GM12892 (cell line): ENCODE data around the gene GRM4.

Experiments
- POLR2A ChIP-seq: IDR thresholded peaks from 2 replicates; pipeline ENCODE4 v1.6.1; 2011; ENCODE audit warnings: low read depth, low read length, control low read depth
- TAF1 ChIP-seq: IDR thresholded peaks from 2 replicates; pipeline ENCODE4 v1.6.1; 2011; ENCODE audit warnings: low read depth, mild to moderate bottlenecking, control low read depth, low read length, borderline replicate concordance

DNA sequence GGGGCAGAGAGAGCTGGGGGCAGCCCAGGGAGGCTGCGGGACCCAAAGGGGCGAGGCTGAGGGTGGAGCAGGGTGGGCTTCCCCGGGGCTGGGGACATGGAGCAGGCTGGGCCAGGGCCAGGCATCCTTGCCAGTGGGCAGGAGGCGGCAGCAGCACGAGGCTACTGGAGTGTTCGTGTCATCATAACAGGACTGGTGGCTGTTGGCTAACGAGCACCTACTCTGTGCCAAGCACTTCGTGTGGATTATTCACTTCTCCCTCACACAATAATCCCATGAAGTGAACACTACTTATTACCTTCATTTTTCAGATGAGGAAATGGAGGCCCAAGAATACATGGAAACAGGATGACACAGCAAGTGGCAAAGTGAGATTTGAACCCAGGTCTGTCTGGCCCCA lies 41.7 kb downstream of the GRM4 start:
- TF ChIP-seq POLR2A: no peak
- no peak for TF ChIP-seq TAF1
